ENCODE data around the gene WDCP.

The WDCP gene

GRCh38 chr2:24058564-24059271 lies 11.5 kb upstream of the WDCP start:
- H3K4me3 ChIP-seq (ENCODE audit: low read depth, low read length) = no peak overlapping the region
- DNase-seq (ENCODE audit: low read depth) = no peak
- TF ChIP-seq, protein P1, sequence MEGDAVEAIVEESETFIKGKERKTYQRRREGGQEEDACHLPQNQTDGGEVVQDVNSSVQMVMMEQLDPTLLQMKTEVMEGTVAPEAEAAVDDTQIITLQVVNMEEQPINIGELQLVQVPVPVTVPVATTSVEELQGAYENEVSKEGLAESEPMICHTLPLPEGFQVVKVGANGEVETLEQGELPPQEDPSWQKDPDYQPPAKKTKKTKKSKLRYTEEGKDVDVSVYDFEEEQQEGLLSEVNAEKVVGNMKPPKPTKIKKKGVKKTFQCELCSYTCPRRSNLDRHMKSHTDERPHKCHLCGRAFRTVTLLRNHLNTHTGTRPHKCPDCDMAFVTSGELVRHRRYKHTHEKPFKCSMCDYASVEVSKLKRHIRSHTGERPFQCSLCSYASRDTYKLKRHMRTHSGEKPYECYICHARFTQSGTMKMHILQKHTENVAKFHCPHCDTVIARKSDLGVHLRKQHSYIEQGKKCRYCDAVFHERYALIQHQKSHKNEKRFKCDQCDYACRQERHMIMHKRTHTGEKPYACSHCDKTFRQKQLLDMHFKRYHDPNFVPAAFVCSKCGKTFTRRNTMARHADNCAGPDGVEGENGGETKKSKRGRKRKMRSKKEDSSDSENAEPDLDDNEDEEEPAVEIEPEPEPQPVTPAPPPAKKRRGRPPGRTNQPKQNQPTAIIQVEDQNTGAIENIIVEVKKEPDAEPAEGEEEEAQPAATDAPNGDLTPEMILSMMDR (IDR thresholded peaks at IDR 0.05; ENCODE audit: control insufficient read depth, extremely low read depth, insufficient read depth) = no peak

DNA sequence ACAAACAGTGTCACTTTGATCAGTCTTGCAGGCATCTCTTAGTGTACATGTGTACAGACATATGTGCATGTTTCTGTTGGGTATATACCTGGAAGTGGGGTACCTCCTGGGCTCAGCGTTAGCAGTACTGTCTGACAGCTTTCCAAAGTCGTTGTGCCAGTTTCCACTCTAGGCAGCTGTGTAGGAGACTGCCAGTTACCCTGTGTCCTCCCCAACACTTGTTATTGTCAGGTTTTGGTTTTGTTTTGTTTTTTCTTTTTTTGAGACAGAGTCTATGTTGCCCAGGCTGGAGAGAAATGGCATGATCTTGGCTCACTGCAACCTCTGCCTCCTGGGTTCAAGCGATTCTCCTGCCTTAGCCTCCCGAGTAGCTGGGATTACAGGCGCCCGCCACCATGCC lies 8.6 kb upstream of the WDCP start:
- TF ChIP-seq, protein P1 (IDR thresholded peaks at IDR 0.05; ENCODE audit: control insufficient read depth, extremely low read depth, insufficient read depth) = no peak
- no peak for DNase-seq (ENCODE audit: low read depth)
- no peak overlapping the region for H3K4me3 ChIP-seq (ENCODE audit: low read depth, low read length)

DNA sequence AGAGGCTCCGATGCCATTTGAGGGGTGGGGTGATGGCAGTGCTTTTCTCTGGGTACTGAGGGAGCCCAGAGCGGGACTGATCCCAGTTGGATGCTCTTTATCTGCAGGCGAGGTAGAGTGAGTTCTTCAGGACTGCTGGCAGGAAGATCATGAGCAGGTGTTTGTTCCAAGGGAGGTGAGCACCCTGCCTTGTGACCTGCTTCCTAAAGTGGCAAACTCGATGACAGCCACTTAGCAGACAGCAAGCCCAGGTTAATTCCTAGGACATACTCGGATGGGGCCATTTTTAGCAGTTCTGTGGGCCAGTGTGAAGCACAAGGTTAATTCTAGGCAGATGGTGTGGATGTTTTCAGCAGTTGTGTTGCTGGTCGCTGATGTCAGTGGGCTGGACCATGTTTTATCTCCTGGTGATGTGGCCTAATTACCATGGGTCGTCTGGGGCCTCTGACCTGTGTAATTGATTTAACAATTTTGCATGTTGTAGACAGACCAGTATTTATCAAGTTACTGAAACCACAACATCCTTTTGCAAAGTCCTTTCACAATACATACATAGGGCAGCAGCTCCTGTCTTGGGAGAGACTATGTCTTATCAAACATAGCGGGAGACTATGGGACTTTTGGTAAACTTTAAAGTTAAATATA lies 7.3 kb upstream of the WDCP start:
- DNase-seq (ENCODE audit: low read depth) = no peak
- no peak overlapping the region for H3K4me3 ChIP-seq (ENCODE audit: low read depth, low read length)
- TF ChIP-seq, protein P1 (IDR thresholded peaks at IDR 0.05; ENCODE audit: control insufficient read depth, extremely low read depth, insufficient read depth) = no peak

DNA sequence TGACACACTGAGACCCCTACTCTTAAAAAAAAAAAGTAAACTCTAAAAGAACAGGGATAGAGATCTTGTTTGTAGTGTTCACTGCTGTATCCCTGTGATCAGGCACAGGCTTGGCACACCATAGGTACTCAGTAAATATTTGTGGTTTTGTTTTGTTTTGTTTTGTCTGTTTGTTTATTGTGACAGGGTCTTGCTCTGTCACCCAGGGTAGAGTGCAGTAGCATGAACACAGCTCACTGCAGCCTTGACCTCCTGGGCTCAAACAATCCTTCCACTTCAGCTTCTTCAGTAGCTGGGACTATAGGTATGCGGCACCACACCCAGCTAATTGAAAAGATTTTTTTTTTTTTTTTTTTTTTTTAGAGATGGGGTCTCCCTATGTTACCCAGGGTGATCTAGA lies 5.8 kb upstream of the WDCP start:
- no peak for DNase-seq (ENCODE audit: low read depth)
- TF ChIP-seq, protein P1 (IDR thresholded peaks at IDR 0.05; ENCODE audit: control insufficient read depth, extremely low read depth, insufficient read depth) = no peak
- no peak overlapping the region for H3K4me3 ChIP-seq (ENCODE audit: low read depth, low read length)

- H3K4me3 ChIP-seq (ENCODE audit: low read depth, low read length) = no peak overlapping the region
- TF ChIP-seq, protein P1 (IDR thresholded peaks at IDR 0.05; ENCODE audit: control insufficient read depth, extremely low read depth, insufficient read depth) = no peak
- DNase-seq (ENCODE audit: low read depth) = no peak
Observed at GRCh38 chr2:24051833-24052232, 4.6 kb upstream of the WDCP start.

DNA sequence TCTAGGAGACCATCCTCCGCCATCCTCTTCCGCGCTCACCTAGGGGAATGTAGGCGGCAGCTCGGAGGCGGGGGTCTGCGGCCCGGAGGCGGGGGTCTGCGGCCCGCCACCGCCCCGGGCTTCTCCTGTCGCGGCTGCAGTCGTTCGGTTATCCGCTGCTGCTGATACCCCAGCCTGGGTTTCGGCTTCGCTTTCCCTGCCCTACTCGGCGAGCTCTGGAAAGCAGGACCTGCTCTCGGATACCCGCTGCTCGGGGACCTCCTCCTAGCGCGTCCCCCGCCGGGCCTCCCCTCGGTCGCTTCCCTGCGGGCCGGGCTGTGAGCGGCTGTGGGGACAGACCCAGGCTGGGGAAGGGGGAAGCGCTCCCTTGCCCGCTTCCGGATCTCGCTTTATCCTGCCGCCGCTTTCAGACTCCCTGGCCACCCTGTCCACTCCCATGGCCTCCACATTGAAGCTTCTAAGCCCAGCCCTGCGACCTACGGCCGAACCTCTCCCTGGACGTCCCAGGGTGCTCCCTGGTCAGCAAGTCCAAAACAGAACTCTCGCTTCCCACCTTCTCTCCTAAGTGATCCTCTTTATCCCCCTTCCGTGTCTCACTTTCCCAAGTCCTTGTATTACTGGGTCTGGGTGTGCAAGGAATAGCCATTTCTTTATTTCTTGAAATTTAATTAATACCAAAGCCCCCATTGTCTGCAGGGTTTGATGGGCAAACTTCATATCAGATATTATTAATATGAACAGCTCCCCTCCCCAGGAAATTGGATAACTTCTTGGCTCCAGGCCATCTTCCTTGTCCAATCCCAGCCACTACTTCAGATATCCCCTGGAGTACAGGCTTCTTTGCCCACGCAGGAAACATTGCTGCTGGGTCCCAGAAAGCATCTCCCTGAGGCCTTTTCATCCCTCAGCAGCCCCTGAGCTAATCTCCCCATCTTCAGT lies 3.1 kb upstream of the WDCP start:
- DNase-seq (ENCODE audit: low read depth) = no peak
- no peak overlapping the region for H3K4me3 ChIP-seq (ENCODE audit: low read depth, low read length)
- TF ChIP-seq, protein P1 (IDR thresholded peaks at IDR 0.05; ENCODE audit: control insufficient read depth, extremely low read depth, insufficient read depth) = no peak
